ENCODE data around the gene HOOK1.

The HOOK1 gene

DNA sequence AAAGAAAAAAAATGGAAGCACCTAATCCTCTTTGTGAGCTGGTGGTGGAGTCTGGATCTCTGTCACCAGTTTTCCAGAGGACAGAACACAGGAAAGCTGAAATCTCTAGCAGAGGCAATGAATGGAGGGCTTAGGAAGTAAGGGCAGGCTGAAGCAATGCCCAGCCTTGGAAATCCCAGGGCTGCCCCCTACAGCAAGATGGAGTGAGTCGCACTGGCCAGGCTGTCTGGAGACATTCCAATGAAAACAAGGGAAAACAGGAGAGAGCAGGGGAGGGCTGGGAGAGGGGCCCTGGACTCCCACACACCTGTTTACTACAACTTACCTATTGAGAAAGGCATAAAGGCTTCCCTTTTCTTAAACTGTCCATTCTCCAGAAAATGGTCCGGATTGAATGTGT lies 85.9 kb downstream of the HOOK1 start:
- TF ChIP-seq GABPA (IDR thresholded peaks at IDR 0.05; ENCODE audit: low read depth): no peak
- TF ChIP-seq, protein P1, sequence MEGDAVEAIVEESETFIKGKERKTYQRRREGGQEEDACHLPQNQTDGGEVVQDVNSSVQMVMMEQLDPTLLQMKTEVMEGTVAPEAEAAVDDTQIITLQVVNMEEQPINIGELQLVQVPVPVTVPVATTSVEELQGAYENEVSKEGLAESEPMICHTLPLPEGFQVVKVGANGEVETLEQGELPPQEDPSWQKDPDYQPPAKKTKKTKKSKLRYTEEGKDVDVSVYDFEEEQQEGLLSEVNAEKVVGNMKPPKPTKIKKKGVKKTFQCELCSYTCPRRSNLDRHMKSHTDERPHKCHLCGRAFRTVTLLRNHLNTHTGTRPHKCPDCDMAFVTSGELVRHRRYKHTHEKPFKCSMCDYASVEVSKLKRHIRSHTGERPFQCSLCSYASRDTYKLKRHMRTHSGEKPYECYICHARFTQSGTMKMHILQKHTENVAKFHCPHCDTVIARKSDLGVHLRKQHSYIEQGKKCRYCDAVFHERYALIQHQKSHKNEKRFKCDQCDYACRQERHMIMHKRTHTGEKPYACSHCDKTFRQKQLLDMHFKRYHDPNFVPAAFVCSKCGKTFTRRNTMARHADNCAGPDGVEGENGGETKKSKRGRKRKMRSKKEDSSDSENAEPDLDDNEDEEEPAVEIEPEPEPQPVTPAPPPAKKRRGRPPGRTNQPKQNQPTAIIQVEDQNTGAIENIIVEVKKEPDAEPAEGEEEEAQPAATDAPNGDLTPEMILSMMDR (IDR thresholded peaks at IDR 0.05; ENCODE audit: insufficient read depth, low read length): no peak
- no peak for TF ChIP-seq SPI1 (IDR thresholded peaks at IDR 0.05; ENCODE audit: borderline replicate concordance, low read depth)
- TF ChIP-seq POLR2AphosphoS5 (IDR thresholded peaks at IDR 0.05; ENCODE audit: low read depth): no peak
- TF ChIP-seq, protein P2, sequence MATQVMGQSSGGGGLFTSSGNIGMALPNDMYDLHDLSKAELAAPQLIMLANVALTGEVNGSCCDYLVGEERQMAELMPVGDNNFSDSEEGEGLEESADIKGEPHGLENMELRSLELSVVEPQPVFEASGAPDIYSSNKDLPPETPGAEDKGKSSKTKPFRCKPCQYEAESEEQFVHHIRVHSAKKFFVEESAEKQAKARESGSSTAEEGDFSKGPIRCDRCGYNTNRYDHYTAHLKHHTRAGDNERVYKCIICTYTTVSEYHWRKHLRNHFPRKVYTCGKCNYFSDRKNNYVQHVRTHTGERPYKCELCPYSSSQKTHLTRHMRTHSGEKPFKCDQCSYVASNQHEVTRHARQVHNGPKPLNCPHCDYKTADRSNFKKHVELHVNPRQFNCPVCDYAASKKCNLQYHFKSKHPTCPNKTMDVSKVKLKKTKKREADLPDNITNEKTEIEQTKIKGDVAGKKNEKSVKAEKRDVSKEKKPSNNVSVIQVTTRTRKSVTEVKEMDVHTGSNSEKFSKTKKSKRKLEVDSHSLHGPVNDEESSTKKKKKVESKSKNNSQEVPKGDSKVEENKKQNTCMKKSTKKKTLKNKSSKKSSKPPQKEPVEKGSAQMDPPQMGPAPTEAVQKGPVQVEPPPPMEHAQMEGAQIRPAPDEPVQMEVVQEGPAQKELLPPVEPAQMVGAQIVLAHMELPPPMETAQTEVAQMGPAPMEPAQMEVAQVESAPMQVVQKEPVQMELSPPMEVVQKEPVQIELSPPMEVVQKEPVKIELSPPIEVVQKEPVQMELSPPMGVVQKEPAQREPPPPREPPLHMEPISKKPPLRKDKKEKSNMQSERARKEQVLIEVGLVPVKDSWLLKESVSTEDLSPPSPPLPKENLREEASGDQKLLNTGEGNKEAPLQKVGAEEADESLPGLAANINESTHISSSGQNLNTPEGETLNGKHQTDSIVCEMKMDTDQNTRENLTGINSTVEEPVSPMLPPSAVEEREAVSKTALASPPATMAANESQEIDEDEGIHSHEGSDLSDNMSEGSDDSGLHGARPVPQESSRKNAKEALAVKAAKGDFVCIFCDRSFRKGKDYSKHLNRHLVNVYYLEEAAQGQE (IDR thresholded peaks at IDR 0.05; ENCODE audit: insufficient replicate concordance, low read depth): no peak
- Histone ChIP-seq H3K27ac (replicated peaks) (no peak overlapping the region), H3K4me3 (replicated peaks; ENCODE audit: insufficient read depth, low read length) (no peak overlapping the region), H3K27me3 (ENCODE audit: insufficient read depth, poor library complexity, severe bottlenecking) (no peaks in the 10 kb centered on the region)
- DNase-seq (ENCODE audit: low read depth in 1 of 2, low spot score in 1 of 2): no peak

GRCh38 chr1:59901770-59902388 lies 87.1 kb downstream of the HOOK1 start:
- Histone ChIP-seq H3K4me3 (replicated peaks; ENCODE audit: insufficient read depth, low read length) (no peak overlapping the region), H3K27me3 (ENCODE audit: insufficient read depth, poor library complexity, severe bottlenecking) (no peaks in the 10 kb centered on the region), H3K27ac (replicated peaks) (no peak overlapping the region)
- DNase-seq (ENCODE audit: low read depth in 1 of 2, low spot score in 1 of 2): no peak
- no peak for TF ChIP-seq GABPA (IDR thresholded peaks at IDR 0.05; ENCODE audit: low read depth)
- TF ChIP-seq POLR2AphosphoS5 (IDR thresholded peaks at IDR 0.05; ENCODE audit: low read depth): no peak
- TF ChIP-seq, protein P1 (IDR thresholded peaks at IDR 0.05; ENCODE audit: insufficient read depth, low read length): no peak

DNA sequence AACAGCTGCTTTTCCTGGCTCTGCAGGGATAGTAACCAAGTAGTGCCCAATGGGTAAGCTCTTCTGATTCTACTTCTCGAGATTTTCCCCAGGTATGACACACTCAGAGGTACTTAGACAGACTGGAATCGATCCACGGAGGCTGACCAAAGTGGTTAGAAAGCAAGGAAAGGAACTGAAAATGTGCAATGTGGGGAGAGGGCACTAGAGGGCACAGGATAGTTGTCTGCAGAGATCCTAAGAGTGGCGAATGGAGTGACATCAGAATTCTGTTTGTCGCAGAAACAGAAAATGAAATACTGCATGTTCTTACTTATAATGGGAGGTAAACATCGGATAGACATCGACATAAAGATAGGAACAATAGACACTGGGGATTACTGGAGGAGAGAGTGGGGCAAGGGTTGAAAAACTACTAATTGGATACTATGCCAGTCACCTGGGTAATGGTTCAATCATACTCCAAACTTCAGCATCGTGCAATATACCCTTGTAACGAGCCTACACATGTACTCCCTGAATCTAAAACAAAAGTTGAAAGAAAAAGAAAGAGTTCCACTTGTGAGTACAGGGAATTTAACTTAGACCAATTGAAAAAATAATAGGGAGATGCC lies 88.5 kb downstream of the HOOK1 start:
- no peak for TF ChIP-seq POLR2AphosphoS5 (IDR thresholded peaks at IDR 0.05; ENCODE audit: low read depth)
- TF ChIP-seq, protein P2 (IDR thresholded peaks at IDR 0.05; ENCODE audit: insufficient replicate concordance, low read depth): no peak
- TF ChIP-seq, protein P1 (IDR thresholded peaks at IDR 0.05; ENCODE audit: insufficient read depth, low read length): peak; percentile 41
- no peak for TF ChIP-seq SPI1 (IDR thresholded peaks at IDR 0.05; ENCODE audit: borderline replicate concordance, low read depth)
- TF ChIP-seq GABPA (IDR thresholded peaks at IDR 0.05; ENCODE audit: low read depth): no peak
- Histone ChIP-seq H3K27ac (replicated peaks) (no peak overlapping the region), H3K4me3 (replicated peaks; ENCODE audit: insufficient read depth, low read length) (no peak overlapping the region), H3K27me3 (ENCODE audit: insufficient read depth, poor library complexity, severe bottlenecking) (no peaks in the 10 kb centered on the region)
- DNase-seq (ENCODE audit: low read depth in 1 of 2, low spot score in 1 of 2): peak in 1 of 2 experiments; percentile 2

Measured in HL-60 (cell line).